ENCODE data around the gene UPF3B. TPM values are rescaled to one million over a fixed set of nuclear protein-coding genes. Genes with fewer than 3 reads are reported as not detected.
"Not testable (repeated sequence)": the region's sequence is repeated elsewhere in the genome, so short reads cannot be mapped to it uniquely, and the experiment has no call there.

Gene UPF3B
- total RNA-seq, 1 experiment from 2014 or later, result 27.8 TPM

DNA sequence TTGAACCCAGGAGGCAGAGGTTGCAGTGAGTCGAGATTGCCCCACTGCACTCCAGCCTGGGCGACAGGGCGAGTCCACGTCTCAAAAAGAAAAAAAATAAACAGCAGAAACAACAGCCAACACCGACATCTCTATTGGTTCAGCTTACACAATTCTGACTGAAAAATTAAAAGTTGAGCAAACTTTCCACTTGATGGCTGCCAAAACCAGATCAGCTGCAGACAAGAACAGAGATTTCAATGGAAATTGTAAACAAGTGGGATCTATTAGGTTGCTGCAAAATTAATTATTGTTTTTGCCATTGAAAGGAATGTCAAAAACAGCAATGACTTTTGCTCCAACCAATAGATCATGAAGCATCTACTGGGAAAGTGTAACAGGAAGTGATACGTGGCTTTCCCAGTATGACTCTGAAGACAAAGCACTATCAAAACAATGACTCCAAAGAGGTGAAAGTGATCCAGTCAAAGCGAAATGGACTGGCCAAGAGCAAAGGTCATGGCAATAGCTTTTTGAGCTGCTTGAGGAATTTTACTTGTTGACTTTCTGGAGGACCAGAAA is 26.3 kb downstream of the UPF3B start:
- CTCF ChIA-PET, result no interaction called here
- Histone ChIP-seq H3K27me3 (ENCODE audit: control insufficient read depth, insufficient read depth, low read length) (no peaks in the 10 kb centered on the region), H3K4me1 (ENCODE audit: control insufficient read depth, insufficient read depth, low read length) (no peaks in the 10 kb centered on the region), H3K36me3 (ENCODE audit: control insufficient read depth, insufficient read depth, low read length) (no peaks in the 10 kb centered on the region), H3K4me3 (ENCODE audit: low read depth in 2 of 2, low read length in 2 of 2) (no peak overlapping the region), H3K9me3 (ENCODE audit: control insufficient read depth, insufficient read depth, low read depth, low read length) (no peaks in the 10 kb centered on the region), H3K27ac (ENCODE audit: low read length) (no peak overlapping the region)
- DNase-seq (ENCODE audit: low read depth, low spot score) (peak; percentile 5), ATAC-seq (no peak)
- POLR2A ChIA-PET, result no interaction called here
- TF ChIP-seq, protein P1, sequence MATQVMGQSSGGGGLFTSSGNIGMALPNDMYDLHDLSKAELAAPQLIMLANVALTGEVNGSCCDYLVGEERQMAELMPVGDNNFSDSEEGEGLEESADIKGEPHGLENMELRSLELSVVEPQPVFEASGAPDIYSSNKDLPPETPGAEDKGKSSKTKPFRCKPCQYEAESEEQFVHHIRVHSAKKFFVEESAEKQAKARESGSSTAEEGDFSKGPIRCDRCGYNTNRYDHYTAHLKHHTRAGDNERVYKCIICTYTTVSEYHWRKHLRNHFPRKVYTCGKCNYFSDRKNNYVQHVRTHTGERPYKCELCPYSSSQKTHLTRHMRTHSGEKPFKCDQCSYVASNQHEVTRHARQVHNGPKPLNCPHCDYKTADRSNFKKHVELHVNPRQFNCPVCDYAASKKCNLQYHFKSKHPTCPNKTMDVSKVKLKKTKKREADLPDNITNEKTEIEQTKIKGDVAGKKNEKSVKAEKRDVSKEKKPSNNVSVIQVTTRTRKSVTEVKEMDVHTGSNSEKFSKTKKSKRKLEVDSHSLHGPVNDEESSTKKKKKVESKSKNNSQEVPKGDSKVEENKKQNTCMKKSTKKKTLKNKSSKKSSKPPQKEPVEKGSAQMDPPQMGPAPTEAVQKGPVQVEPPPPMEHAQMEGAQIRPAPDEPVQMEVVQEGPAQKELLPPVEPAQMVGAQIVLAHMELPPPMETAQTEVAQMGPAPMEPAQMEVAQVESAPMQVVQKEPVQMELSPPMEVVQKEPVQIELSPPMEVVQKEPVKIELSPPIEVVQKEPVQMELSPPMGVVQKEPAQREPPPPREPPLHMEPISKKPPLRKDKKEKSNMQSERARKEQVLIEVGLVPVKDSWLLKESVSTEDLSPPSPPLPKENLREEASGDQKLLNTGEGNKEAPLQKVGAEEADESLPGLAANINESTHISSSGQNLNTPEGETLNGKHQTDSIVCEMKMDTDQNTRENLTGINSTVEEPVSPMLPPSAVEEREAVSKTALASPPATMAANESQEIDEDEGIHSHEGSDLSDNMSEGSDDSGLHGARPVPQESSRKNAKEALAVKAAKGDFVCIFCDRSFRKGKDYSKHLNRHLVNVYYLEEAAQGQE (IDR thresholded peaks at IDR 0.05; ENCODE audit: insufficient read depth in 1 of 2, low read depth in 2 of 2, low read length in 1 of 2), result no peak
- TF ChIP-seq TCF7L2 (IDR thresholded peaks at IDR 0.05; ENCODE audit: low read depth, low read length), result no peak
- TF ChIP-seq SIN3A (IDR thresholded peaks at IDR 0.05; ENCODE audit: borderline replicate concordance, insufficient read depth, low read depth, low read length), result no peak
- TF ChIP-seq, protein P2, sequence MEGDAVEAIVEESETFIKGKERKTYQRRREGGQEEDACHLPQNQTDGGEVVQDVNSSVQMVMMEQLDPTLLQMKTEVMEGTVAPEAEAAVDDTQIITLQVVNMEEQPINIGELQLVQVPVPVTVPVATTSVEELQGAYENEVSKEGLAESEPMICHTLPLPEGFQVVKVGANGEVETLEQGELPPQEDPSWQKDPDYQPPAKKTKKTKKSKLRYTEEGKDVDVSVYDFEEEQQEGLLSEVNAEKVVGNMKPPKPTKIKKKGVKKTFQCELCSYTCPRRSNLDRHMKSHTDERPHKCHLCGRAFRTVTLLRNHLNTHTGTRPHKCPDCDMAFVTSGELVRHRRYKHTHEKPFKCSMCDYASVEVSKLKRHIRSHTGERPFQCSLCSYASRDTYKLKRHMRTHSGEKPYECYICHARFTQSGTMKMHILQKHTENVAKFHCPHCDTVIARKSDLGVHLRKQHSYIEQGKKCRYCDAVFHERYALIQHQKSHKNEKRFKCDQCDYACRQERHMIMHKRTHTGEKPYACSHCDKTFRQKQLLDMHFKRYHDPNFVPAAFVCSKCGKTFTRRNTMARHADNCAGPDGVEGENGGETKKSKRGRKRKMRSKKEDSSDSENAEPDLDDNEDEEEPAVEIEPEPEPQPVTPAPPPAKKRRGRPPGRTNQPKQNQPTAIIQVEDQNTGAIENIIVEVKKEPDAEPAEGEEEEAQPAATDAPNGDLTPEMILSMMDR (IDR thresholded peaks at IDR 0.05), result no peak
- no peak for TF ChIP-seq POLR2AphosphoS5 (IDR thresholded peaks at IDR 0.05; ENCODE audit: low read depth, low read length)
- intact Hi-C loops (cut with micrococcal nuclease; ENCODE audit: unreplicated experiment) (no loop called here), in situ Hi-C loops (cut with HindIII; ENCODE audit: low pct_unique_long_range_greater_than_20kb, low sequenced_read_pairs) (no loop called here)
- BruUV-seq (replicated peaks), result no TSS peak

DNA sequence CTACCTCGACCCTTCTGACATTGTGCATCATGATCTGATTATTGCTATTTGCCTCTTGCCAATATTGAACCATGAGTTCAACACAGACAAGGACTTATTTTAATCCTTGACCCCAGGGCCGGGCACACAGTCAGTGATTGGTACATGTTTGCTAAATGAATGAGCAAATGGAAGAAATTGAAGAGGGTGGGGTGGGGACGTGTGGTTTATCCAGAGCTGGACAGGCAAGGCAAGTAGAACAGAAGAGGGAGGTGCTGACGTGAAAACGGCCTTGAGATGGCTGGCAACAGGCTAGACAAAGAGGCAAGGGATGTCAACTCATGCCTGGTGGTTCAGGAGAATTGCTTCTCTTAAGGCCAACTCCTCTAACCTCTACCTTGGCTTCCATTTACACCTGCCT is 28.5 kb downstream of the UPF3B start:
- H3K27me3 ChIP-seq (ENCODE audit: control insufficient read depth, insufficient read depth, low read length); H3K4me3 ChIP-seq (ENCODE audit: low read depth in 2 of 2, low read length in 2 of 2); POLR2A ChIA-PET; ATAC-seq; DNase-seq (ENCODE audit: low read depth, low spot score); H3K9me3 ChIP-seq (ENCODE audit: control insufficient read depth, insufficient read depth, low read depth, low read length); in situ Hi-C loops (cut with HindIII; ENCODE audit: low pct_unique_long_range_greater_than_20kb, low sequenced_read_pairs); BruUV-seq (replicated peaks); H3K4me1 ChIP-seq (ENCODE audit: control insufficient read depth, insufficient read depth, low read length); CTCF ChIA-PET; H3K27ac ChIP-seq (ENCODE audit: low read length); intact Hi-C loops (cut with micrococcal nuclease; ENCODE audit: unreplicated experiment); H3K36me3 ChIP-seq (ENCODE audit: control insufficient read depth, insufficient read depth, low read length): not testable (repeated sequence)

DNA sequence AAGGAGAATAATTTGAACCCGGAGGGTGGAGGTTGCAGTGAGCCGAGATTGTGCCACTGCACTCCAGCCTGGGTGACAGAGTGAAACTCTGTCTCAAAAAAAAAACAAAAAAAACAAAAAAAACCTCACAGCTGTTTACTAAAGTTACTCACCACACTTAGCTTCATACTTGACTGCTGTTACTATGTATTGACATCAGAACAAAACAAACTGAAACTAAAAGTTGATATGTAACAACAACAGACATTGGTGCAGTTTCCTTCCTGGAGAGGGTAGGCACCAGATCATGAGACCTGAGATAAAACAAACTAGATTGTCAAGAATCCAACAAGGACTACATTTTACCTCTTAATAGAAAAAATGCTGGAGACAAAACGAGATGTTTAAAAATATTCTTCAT is 31.1 kb downstream of the UPF3B start:
- H3K36me3 ChIP-seq (ENCODE audit: control insufficient read depth, insufficient read depth, low read length); H3K27ac ChIP-seq (ENCODE audit: low read length); in situ Hi-C loops (cut with HindIII; ENCODE audit: low pct_unique_long_range_greater_than_20kb, low sequenced_read_pairs); CTCF ChIA-PET; intact Hi-C loops (cut with micrococcal nuclease; ENCODE audit: unreplicated experiment); ATAC-seq; H3K4me3 ChIP-seq (ENCODE audit: low read depth in 2 of 2, low read length in 2 of 2); H3K4me1 ChIP-seq (ENCODE audit: control insufficient read depth, insufficient read depth, low read length); H3K27me3 ChIP-seq (ENCODE audit: control insufficient read depth, insufficient read depth, low read length); H3K9me3 ChIP-seq (ENCODE audit: control insufficient read depth, insufficient read depth, low read depth, low read length); BruUV-seq (replicated peaks): not testable (repeated sequence)
- POLR2A ChIA-PET, result interaction anchor here (0.8 kb wide), 1 partner anchor 11 kb away, joined by 3 read pairs; no protein-coding TSS in a partner anchor
- peak; percentile 18 for DNase-seq (ENCODE audit: low read depth, low spot score)
